Brain microvascular endothelial cell (primary cell): ENCODE results near the gene DUT.

Experiments used
- DNase-seq: peaks from one replicate; pipeline ENCODE4 v3.0.0-alpha.2; 2020
- H3K27ac ChIP-seq: fragments of 250-450 bp; sonication (Bioruptor Pico); 2 replicates; pipeline ENCODE4 v1.5.1; 2020; ENCODE audit warnings: mild to moderate bottlenecking, moderate library complexity
- H3K27me3 ChIP-seq: fragments of 250-450 bp; sonication (Bioruptor Pico); replicated peaks from 2 replicates; pipeline ENCODE4 v1.5.1; 2020; ENCODE audit warnings: mild to moderate bottlenecking
- H3K36me3 ChIP-seq: fragments of 250-450 bp; sonication (Bioruptor Pico); replicated peaks from 2 replicates; pipeline ENCODE4 v1.5.1; 2020; ENCODE audit warnings: mild to moderate bottlenecking
- H3K4me3 ChIP-seq: 2 replicates; pipeline ENCODE4 v1.5.1; 2011; ENCODE audit warnings: low read depth, mild to moderate bottlenecking, control low read depth, low read length, moderate library complexity
- in situ Hi-C: cut with HindIII; loops from 2 replicates; pipeline ENCODE4 v1.10.0; 2017; ENCODE audit warnings: low sequenced_read_pairs, low pct_ligation_motif_present
- TF ChIP-seq, protein P1 (sequence below): IDR thresholded peaks from 2 replicates; pipeline ENCODE4 v1.5.1; 2011; ENCODE audit warnings: low read depth, mild to moderate bottlenecking, moderate library complexity, low read length, control low read depth, inconsistent platforms; ENCODE audit errors: missing control alignments

The DUT gene

DNA sequence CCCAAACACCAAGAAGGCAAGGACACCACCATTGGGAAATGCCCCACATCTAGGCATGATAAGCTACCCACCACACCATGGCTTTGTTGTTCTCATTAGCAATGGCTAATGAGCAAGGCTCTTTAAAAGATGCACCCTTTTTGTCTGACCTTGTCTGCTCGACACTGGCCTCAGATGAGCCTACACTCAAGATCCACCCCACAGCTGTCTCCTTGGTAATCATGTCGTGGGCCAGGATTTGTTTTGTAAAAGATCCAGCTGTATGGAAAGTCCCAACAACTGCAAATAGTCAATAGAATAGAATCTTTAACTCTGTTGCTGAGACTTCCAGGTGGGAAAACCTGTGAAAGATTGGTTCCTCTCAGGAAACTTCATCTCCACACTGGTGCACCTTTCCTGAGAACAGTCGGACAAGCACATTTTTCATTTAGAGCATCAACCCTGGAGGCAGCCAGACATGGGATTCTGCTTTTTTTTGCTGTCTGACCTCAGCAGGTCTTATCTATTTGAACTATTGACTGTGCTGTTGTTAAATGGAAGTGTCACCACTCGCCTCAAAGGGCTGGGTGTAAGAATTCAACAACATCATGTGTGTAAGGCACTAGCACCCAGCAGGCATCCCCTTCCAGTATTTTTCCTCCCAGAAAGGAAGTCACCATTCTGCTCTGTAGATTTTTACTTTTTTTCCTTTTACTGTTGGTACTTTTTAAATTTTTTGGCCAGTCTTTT, 35.5 kb downstream of the DUT start:
- peak; percentile 82 for DNase-seq
- TF ChIP-seq, protein P1, sequence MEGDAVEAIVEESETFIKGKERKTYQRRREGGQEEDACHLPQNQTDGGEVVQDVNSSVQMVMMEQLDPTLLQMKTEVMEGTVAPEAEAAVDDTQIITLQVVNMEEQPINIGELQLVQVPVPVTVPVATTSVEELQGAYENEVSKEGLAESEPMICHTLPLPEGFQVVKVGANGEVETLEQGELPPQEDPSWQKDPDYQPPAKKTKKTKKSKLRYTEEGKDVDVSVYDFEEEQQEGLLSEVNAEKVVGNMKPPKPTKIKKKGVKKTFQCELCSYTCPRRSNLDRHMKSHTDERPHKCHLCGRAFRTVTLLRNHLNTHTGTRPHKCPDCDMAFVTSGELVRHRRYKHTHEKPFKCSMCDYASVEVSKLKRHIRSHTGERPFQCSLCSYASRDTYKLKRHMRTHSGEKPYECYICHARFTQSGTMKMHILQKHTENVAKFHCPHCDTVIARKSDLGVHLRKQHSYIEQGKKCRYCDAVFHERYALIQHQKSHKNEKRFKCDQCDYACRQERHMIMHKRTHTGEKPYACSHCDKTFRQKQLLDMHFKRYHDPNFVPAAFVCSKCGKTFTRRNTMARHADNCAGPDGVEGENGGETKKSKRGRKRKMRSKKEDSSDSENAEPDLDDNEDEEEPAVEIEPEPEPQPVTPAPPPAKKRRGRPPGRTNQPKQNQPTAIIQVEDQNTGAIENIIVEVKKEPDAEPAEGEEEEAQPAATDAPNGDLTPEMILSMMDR, result no peak
- Histone ChIP-seq H3K27me3 (no peaks in the 10 kb centered on the region), H3K27ac (peak overlapping the region; percentile 35), H3K4me3 (no peak overlapping the region), H3K36me3 (no peaks in the 10 kb centered on the region)
- in situ Hi-C loops, result no loop called here

DNA sequence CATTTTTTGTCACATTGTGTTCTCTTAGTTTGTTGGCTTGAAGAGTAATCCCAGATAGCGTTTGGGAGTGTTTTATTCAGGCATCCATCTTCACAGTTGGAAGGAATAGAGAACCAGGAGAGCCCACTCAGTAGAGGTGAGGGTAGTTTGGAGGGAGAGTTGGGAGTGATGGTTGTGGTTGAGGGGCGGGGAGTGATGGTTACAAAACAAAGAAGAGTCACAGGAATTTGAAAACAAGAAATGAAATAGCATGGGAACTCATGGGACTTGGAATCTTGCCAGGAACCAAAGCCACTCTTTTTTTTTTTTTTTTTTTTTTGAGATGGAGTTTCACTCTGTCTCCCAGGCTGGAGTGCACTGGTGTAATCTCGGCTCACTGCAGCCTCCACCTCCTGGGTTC, 36.3 kb downstream of the DUT start:
- no peaks in the 10 kb centered on the region for H3K27me3 ChIP-seq
- TF ChIP-seq, protein P1, result no peak
- in situ Hi-C loops, result no loop called here
- no peak overlapping the region for H3K4me3 ChIP-seq
- peak; percentile 55 for DNase-seq
- peak overlapping the region; percentile 35 for H3K27ac ChIP-seq
- no peaks in the 10 kb centered on the region for H3K36me3 ChIP-seq

DNA sequence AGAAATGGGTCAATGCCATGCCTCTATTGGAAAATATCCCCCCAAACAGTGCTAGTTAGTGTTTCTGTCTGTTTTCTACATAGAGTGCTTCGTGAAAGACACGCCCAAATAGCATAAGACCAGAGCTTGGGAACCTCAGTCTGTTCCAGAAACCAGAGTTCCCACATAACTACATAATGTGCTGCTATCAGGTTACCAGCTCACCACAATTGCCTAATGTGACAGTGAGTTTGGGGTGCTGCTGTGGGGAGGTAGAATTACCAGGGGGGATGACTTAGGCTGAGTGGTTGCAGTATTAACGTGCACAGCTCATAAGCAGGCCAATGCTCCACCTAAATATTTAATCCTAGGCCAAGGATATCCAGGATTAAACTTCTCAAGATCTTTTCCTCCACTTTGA, 39.2 kb downstream of the DUT start:
- DNase-seq, result peak; percentile 83
- Histone ChIP-seq H3K4me3 (no peak overlapping the region), H3K36me3 (no peaks in the 10 kb centered on the region), H3K27ac (peak overlapping the region; percentile 33), H3K27me3 (no peaks in the 10 kb centered on the region)
- in situ Hi-C loops, result no loop called here
- TF ChIP-seq, protein P1, result no peak

DNA sequence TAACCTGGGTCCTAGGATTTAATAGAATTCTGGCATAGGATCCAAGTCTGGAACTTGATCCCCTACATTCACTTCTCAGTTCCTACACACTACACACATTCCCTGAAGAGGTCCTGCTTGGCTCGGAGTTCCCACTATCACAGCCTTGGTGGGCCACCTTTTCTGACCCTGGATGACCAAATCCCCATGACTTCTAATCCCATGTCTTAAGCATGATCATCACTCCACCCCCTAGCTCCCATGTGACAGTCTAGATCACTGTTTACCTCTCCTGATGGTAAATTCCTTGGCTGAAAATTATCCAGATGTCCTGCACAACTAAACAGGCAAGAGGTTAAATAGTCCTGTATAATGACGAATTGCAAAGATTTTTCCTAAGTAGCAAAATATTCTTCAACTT, 40.3 kb downstream of the DUT start:
- TF ChIP-seq, protein P1, result no peak
- in situ Hi-C loops, result no loop called here
- H3K27me3 ChIP-seq, result no peaks in the 10 kb centered on the region
- H3K4me3 ChIP-seq, result no peak overlapping the region
- H3K36me3 ChIP-seq, result no peaks in the 10 kb centered on the region
- no peak for DNase-seq
- no peak overlapping the region for H3K27ac ChIP-seq

DNA sequence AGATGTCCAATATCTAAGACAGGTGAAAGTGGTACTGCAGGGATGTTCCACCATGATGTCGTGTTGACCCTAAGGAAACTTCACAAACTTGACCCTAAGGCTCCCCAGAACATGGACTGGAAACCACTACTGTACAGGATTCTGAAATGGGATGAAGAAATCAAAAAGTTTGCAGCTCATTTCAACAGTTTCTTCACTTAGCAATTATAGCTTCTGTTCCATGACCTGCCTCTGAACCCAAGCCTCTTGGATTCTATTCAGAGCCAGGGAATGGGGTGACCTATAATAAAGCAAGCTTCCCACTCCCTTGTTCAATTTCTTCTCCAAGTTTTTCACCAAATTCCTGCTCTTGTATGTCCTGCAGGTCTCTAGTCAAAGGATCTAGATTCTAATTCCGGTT, 40.7 kb downstream of the DUT start:
- no peaks in the 10 kb centered on the region for H3K36me3 ChIP-seq
- TF ChIP-seq, protein P1, result no peak
- H3K27me3 ChIP-seq, result no peaks in the 10 kb centered on the region
- no peak overlapping the region for H3K4me3 ChIP-seq
- in situ Hi-C loops, result no loop called here
- DNase-seq, result no peak
- no peak overlapping the region for H3K27ac ChIP-seq
